NCI-H226 (cell line): ENCODE results near the gene PTPRH.

Experiments used
- DNase-seq: peaks from one replicate; pipeline ENCODE4 v3.0.0-alpha.2; 2015

Gene PTPRH, protein sequence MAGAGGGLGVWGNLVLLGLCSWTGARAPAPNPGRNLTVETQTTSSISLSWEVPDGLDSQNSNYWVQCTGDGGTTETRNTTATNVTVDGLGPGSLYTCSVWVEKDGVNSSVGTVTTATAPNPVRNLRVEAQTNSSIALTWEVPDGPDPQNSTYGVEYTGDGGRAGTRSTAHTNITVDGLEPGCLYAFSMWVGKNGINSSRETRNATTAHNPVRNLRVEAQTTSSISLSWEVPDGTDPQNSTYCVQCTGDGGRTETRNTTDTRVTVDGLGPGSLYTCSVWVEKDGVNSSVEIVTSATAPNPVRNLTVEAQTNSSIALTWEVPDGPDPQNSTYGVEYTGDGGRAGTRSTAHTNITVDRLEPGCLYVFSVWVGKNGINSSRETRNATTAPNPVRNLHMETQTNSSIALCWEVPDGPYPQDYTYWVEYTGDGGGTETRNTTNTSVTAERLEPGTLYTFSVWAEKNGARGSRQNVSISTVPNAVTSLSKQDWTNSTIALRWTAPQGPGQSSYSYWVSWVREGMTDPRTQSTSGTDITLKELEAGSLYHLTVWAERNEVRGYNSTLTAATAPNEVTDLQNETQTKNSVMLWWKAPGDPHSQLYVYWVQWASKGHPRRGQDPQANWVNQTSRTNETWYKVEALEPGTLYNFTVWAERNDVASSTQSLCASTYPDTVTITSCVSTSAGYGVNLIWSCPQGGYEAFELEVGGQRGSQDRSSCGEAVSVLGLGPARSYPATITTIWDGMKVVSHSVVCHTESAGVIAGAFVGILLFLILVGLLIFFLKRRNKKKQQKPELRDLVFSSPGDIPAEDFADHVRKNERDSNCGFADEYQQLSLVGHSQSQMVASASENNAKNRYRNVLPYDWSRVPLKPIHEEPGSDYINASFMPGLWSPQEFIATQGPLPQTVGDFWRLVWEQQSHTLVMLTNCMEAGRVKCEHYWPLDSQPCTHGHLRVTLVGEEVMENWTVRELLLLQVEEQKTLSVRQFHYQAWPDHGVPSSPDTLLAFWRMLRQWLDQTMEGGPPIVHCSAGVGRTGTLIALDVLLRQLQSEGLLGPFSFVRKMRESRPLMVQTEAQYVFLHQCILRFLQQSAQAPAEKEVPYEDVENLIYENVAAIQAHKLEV

DNA sequence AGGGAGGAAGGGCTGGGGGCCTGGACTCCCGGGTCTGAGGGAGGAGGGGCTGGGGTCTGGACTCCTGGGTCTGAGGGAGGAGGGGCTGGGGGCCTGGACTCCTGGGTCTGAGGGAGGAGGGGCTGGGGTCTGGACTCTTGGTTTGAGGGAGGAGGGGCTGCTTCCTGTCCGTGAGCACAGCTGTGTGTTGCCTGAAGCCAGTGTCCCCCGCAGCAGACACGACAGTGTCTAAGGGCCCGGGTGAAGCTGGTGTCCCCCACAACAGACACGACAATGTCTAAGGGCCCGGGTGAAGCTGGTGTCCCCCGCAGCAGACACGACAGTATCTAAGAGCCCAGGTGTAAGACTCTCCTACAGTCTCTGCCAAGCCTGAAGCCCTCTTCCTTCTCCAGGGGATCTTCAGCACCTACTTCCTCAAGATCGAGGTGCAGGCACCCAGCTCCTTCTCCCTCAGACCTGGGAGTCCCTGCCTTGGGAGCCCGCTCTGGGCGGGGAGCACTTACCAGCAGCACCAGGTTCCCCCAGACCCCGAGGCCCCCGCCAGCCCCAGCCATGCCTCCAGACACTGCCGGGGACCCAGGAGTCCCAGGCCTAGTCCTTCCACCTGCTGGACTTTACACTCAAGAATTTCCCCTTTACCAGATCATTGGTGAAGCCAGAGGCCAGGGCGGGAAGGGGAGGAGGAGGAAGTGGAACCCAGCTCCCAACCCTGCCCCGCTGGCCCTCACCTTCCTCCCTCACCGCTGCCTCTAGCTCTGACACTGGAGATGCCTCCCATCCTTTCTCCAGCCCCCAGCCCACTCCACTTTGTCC is at the start of gene PTPRH:
PTPRH (minus strand) TSS at position 622 of the 813 bp plus-strand sequence; CDS start at position 554, 68 bp downstream.
- DNase-seq = peak; percentile 51

DNA sequence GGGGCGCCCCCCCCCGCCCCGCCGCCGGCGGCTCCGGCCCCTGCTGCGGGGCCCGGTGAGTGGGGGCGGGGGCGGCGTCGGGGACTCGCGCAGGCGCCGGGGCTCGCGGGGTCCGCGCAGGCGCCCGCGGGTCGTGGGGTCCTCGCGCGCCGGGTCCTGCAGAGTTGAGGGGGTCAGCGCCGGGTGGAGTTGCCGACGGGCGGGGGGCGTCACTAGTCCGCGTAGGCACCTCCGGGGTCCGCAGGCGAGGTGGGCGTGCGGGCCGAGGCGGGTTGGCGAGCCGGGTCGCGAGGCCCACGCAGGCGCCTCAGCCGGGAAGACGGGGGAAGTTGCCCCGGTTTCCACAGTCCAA is 49.2 kb upstream of the PTPRH start:
- DNase-seq = no peak

DNA sequence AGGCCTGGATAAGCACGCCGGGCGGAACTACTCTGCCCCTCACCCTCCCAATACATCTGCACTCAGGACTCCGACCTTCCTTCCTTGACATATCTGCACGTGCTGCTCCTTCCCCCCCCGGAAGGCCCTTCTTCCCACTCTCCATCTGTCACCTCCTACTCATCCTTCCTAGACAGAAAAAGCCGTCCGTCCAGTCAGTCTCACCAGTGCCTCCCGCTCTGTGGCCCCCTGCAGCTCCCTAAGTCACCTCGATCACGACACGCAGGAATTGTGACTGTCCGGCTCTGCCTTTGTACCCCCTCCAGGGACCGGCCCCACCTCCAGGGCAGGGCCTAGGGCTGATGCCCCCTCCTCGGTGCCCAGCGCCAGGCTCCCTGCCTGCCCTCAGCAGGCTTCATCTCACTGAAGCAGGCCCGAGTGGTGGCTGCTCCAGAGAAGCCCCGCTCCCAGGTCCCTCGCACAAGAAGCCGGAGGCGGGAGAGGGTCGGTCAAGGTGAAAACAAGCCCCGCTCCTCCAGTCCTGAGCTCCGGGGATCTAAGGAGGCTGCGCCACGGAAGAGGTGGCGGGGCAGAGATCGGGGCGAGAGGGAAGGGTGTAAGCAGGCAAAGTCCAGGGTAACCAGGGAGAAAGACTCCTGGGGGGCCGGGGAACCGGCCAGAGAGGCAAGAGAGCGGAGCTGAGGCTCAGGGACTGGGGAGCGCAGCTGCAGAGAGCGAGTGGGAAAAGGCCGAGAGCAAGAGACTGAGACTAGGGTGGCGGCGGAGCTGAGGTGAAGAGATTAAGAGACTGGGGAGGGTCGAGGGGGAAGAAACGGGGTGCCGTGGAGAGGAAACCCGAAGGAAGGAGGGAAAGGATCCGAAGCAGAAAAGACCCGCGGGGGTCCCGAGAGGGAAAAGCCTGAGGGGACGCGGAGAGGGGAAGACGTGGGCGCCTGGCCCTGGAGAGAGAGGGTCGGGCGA is 48.4 kb upstream of the PTPRH start:
- no peak for DNase-seq

DNA sequence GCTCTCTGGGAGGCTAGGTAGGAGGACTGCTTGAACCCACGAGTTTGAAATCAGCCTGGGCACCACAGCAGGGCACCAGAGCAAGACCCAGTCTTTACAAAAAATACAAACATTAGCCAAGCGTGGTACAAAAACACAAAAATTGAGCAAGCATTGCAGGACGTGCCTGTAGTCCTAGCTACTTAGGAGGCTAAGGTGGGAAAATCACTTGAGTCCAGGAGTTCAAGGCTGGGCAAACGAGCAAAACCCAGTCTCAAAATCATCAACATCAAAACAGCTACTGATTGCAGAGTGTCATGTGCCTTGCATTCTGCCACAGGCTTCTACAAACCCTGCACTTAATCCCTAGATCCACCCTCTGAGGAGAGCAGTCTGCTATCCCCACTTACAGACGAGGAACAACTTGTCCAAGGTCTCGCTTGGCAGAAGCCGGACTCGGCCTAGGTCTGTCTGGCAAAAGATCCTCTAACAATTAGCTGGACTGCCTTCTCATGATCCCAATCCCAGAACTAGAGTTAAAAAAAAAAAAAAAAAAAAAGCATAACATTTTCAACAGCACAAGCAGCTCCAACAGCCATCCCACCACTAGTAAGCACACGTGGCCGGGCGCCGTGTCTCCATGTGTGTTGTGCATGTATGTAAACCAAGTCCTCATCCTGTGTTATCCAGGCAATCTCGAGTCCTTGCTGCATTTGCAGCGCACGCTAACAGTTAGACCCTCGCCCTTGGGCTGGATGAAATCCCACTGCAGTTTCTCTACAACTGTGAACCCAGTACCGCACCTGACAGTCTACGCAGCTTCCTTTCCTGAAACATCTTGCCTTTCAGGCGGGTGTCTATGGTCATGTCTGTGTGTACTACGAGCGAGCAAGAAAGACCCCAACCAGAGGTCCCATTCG is 47.5 kb upstream of the PTPRH start:
- DNase-seq = no peak

DNA sequence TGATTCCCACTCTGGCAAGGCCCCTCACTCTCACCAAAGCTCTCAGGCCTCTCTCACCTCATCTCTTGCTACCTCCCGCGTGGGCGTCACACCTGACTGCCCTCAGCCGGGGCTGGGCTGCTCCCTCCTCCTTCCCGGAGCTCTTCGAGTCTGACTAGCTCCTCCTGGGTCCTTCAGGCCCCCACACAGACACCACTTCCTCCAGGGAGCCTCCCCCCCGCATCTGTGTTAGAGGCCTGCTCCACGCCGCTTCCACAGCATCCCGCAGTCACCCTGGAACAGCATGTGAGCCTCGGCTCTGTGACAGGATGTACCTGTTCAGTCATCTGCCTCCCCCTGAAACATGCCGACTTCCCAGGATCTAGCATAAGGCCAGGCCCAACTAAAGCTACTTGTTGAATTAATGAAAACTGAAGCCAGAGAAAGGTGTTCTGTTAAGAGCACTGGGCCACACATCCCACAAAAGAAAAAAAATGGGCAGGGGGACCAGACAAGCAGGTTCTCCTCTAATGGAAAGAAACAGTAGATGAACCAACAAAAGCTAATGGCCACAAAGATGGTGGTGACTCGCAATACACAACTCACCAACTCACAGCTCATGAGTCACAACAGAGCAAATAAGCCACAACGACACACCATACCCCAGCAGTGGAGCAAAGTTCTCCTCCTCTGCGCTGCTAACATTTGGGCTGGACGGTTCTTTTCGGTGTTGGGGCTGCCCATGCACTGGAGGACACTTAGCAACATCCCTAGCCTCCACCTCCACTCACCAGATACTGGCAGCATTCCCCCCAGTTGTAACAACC is 46.5 kb upstream of the PTPRH start:
- DNase-seq = peak; percentile 15

DNA sequence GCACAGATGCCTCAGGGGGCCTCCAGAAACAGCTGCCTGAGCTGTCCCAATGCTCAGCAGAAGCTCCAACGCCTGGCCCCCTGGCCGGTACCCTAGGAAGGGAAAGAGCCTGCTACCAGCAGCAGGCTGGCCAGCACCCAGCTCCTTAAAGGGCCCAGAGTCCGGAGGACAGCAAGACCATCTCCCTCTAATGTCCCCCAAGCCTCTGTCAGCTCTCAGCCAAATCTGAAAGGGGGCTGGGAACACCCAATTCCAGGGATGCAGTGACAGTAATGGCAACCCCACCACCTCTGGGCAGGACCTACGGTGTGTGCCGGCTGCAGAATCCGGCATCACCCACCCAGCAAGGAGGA is 45.3 kb upstream of the PTPRH start:
- no peak for DNase-seq

DNA sequence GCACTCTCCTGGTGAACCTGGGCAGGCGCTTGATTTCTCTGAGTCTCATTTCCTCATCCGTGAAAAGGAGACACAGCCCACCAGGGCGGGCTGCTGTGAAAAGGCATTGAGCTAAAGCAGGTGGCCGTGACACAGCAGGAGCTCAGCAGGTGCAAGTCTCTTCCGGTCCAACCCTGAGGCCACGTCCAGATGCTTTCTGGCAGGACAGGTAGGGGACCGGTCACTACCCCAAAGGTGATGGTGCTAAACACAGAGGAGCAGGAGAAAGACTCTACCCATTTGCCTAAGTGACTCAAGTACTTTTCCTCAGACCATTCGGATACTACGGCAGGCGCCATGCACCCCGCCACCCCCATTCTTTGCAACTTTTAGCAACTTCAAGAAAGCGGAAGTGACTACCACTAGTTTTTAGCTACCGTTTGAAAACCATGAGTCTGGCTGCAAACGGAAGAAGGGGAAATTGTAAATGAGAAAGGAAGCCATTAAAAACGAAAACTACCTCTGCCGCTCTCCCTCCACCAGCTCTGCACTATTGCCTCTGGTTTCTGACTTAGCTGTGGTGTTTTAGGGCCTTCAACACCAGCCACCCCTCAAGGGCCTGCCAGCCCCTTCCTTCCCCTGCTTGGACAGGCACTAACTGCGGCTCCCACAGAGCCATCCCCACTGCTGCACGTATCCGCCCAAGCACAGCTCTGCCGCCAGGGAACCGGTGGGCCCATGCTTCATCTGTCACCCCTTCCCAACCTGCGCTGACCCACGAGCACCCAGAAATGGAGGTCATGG is 44.7 kb upstream of the PTPRH start:
- no peak for DNase-seq

DNA sequence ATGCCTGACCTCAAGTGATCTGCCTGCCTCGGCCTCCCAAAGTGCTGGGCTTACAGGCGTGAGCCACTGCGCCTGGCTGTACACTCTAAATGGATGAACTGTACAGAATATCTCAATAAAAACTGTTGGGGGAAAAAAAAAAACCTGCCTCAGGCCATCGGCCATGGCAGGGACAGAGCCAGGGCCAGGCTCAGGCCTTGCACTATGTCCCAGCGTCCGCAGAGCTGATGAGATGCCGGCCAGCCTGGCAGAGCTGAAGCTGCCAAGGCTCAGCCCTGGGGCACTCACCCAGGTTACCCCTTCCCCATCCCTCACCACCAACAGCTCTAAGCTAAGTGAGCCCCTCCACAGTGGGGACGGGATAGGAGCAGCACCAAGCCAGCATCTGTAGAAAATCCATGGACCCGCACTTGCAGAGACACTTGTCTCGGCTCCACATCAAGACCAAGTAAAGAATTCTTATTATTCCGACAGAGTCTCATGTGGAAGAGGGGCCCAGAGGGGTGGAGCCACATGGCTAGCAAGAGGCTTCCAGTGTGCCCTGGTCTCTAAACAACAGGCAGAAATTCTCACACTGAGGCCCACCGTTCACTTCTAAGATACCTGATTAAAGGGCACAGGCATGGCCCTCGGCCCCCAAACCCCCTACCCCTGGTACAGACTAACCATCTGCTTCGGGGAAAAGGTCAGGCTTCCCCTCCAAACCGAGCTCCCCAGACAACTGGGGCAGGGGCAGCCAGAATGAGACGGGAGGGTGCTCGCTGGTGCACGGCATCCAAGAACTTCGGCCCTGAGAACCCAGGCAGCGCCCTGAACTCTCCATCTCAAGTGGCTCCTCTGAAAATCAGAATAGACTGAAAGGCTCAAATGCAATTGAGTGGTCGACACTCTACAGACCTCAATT is 43.7 kb upstream of the PTPRH start:
- DNase-seq = no peak

DNA sequence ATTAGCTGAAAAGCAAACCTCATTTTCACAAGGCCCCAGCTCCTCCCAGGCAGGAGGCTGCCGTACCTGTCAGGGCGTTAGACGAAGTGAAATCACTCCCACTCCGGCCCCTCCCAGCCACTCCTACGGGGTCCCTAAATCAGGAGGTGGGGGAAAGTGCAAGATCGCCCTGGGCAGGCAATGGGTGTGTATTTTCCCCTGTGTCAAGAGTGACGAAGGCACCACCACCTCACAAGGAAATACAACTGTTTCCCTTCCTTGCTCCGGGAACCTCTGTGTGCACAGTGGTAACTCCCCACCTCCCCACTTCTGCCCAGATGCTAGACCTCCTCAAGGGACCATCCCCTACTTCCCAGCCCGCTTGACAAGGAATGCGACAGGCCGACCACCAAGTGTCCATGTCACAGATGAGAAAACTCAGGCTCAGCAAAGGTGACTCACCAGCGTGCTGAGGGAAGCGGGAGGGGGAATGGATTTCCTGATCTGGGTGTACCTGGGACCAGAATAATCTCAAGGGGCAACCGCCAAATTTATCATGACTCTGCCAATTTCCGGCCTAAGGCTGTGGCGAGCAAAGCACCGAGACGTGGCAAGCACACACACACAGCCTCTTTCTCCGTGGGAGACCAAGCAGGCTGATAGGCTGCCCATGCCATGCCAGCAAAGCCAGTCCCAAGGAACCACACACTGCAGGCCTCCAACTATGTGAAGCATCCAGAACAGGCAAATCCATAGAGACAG is 42.2 kb upstream of the PTPRH start:
- peak; percentile 67 for DNase-seq

DNA sequence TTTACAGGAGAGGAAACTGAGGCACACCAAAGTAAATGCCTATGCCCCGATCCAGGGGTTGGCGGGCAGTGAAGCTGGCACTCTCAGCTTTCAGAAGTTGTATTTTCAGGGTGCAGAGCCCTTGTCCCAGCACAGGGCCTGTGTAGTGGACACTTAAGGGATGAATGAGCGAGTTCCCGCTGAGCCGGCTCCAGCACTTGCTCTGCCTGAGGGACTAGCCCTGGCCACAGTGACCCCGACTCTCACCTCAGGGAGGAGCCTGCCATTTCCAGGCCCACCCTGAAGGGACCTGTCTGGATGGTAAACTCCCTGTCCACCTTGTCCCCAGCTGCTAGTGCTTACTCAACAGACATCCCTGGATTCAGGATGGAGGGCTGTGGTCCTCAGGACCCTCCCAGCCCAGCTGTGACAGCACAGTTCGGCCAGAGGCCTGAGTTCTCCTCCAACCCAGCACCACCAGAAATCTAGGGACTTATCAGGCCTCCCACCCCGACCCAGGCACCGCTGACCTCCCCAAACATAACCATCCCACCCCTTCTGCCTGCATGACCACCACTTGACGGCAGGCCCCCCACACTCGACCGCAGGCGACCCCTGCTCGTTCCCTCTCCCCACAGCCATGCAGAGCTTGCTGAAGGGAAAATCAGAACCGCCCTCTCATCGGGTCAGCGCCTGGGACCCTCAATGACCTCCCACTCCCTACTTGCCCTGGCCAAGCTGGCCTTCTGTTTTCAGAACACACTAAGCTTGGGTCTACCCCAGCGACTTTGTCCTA is 41.1 kb upstream of the PTPRH start:
- DNase-seq = no peak

DNA sequence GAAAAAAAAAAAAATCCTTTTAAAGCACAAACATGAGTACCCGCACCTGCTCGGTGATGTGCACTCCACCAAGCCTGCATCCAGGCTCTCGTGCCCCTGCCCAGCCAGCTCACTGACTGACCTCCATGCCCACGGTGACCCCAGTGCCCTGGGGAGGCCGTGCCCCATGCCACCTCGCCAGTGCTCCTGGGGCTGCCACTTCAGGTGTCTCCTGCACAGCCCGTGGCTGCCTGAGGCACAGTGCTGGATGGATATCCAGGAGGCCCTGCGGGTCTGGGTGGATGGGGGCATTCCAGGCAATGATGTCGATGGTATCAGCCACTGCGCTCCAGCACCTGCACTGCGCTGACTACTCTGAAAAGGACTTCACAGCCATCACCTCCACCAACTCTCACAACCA is 40.5 kb upstream of the PTPRH start:
- no peak for DNase-seq

DNA sequence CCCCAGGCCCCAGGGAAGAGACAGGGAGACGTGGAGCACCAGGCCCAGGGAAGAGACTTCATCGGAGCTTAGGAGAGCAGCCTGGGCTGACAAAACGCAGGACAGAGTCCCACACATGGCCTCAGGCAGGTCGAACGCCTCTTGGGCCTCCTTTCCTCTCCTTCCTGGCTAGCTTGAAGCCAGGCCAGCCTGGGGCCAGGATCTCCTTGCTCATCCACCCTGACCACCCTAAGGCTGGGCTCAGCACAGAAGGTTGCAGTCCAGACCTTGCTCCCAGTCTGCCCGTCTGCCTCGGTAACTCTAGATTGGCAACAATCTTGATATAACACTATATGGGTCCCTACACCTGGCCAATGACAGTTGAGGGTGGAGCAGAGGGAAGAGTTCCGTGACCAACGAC is 39.4 kb upstream of the PTPRH start:
- DNase-seq = no peak

DNA sequence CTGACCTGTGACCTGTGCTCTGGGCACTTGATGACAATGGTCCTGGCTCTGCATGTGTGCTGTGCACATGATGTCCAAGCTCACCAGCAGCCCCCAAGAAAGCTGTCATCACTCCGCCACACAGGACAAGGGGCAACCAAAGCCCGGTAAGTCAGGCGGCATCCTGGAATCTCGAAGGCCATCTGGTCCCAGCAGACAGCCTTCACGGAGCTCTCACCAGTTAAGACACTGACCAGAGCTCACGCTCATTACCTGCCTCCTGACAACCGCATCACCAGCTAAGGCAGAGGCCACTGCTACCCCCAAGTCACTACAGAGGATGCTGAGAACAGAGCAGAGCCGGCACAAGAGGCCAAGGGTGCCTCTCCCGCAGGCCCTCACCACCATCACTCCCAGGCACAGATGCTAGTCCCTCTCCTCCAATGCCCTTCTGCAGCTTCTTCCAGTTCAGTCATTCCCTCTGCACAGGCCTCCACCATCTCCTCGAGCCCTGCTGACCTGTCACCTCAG is 38.9 kb upstream of the PTPRH start:
- DNase-seq = no peak

DNA sequence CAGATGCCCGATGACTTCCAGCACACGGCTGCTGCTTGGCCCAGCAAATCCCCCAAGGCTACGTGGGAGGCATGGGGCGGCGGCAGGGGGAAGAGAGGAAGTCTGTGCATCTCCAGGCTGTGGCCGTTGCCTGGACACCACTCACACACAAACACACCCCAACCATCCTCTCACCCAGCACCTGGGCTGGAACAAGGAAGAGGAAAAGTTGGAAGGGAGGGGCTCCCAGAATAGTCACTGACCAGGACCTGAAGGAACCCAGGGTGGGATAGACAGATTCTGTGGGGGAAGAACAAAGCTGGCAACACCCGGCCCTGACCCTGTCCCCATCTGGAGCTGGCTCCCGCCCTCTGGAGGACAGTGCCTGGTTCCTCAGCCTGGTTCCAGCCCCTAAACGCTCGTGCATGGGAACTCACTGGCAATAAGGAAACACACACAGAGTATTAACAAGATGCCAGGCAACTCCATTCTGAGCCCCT is 38.4 kb upstream of the PTPRH start:
- DNase-seq = peak; percentile 96
